HL-60/S4 (cell line): Measurements from ENCODE around the gene ESRRA.

Source experiments
- in situ Hi-C: fragments of 300-500 bp; cut with MboI; formaldehyde crosslinking; loops from 2 replicates; pipeline ENCODE4 v1.14.3; 2022; ENCODE audit warnings: low sequenced_read_pairs

The ESRRA gene

DNA sequence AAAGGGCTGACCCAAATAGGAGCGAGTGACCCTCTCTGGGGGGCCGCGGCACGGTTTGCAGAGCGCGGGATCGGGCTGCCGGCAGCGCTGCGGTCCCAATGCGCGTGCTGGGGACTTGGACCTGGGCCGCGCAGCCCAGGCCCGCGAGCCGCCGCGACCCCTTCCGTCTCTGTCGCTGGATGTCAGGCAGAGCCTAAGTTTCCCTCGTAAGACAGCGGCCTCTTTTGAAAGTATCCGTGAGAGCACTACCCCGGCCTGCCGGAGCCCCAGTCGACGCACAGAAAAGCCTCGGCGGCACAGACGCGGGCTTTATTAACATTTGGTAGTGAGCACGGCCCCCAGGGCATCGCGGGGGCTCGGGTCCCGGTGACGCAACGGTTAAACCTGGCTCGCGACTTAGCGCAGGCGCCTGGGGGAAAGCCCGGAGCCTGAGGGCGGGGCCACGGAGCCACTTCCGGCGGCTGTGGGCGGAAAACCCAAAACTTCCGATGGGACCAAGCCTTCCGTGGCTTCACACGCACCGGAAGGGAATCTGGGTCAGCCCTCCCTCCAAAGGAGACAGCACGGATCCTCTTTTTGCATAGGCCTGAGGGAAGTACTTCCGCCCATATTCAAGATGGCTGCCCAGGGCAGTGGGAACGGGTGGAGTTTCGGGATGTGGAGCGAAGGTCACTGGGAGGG is 35.6 kb upstream of the ESRRA start:
- in situ Hi-C loops: no loop called here

DNA sequence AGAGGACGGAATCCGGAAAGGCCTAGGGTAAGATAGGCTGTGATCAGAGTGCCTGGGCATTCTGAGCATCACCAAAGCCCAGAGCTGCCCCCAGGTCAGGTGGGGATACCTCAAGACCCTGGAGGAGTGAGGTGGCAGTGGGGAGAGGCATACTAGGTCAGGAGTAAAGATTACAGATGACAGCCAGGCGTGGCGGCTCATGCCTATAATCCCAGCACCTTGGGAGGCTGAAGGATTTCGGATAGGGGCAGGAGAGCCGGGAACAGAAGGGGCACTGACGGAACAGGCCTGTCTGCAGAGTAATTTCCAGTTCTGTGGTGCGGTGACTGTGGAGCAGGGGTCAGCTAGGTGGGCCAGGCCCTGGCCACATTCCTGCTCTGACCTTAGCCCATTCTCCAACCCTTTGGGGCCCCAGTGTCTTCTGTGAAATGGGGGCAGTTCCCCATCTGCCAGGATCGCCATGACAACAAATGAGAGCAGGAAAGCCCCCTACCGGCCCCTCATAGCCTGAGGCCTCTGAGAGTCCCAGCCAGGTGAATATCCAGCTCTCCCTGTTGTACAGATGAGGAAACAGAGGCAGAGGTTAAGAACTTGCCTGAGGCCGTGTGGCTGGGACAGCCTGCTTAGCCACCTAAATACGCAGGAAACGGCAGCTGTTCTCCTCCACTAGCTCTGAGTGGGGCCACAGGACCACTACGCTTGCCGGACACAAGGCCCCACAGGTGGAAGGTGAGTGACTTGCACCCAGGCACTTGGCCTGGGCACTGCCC is 30.1 kb upstream of the ESRRA start:
- in situ Hi-C loops: no loop called here

DNA sequence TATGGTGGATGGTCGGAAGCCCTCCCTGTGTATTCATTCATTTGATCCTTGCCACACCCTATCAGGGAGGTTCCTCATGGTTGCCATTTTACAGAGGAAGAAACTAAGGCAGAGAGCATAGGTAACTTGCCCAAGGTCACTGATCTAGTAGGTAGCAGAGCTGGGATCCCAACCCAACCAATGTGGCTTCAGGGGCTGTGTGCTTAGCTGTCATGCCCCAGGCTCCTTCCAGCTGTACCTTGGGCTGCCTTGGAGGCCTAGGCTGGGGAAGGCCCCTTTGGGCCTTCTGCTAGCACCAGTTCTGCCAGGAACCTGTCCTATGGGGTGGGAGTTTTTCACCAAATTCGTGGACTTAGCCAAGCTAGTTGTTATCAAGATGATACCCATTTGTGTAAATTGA is 29.5 kb upstream of the ESRRA start:
- in situ Hi-C loops: no loop called here

DNA sequence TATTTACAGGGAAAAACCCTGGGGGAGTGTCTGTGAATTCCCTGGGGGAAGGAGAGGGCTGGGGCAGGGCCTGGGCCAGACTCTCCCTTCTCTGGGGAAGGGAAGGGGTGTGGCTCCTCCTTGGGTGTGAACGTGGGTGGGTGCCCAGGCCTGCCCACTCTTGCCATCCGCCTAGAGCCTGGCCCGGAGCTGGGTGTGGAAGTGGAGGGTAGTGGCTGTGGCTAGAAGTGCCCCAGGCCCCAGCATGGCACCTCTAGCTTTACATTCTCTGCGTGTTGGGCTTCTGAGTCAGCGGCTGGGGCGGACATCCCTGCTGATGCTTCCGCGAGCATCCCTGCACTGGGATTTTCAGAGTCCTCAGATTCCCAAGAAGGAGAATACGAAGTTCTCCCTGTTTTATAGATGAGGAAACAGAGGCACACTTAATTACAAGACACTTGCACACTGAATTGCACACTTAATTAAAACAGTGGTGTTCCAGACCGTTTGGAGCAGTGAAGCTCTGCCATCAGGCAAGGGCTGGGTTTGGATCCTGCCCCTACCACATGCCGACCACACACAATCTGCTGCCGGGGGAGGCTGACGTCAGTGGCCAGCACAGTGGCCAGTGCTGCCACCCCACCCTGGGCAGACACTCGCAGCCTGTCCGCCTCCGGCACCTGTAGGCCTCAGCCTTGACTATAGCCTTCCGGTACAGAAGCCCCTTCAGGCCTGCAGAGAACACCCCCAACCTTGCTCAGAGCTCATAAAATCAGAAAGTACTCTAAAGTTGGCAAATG is 28.5 kb upstream of the ESRRA start:
- in situ Hi-C loops: no loop called here

DNA sequence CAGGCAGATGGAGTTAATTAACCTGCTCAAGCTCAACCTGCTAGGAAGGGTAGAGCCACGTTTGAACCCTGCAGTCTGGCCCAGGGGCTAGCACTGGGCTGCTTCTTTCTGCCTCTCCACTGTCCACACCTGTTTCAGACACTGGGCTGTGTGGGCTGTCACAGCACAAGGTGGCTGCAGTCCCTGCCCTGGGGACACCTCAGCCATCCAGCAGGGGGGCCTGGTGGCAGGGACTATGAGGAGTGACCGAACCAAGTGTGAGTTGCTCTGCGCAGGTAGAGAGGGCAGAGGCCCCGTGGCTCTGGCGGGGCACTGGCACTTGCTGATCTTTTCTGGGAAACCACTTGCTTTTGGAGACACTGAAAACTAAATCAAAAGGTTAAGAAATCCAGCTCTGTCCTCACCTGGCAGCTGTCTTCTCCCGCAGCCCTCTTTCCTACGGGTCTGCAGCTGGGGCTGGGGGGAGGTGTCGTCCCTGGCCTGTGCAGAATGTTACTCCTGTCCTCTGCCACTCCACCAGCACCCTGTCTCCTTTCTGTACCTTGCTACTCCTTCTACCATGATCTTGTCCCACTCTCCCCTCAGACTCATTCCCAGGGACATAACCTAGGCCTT is 26.6 kb upstream of the ESRRA start:
- in situ Hi-C loops: no loop called here

DNA sequence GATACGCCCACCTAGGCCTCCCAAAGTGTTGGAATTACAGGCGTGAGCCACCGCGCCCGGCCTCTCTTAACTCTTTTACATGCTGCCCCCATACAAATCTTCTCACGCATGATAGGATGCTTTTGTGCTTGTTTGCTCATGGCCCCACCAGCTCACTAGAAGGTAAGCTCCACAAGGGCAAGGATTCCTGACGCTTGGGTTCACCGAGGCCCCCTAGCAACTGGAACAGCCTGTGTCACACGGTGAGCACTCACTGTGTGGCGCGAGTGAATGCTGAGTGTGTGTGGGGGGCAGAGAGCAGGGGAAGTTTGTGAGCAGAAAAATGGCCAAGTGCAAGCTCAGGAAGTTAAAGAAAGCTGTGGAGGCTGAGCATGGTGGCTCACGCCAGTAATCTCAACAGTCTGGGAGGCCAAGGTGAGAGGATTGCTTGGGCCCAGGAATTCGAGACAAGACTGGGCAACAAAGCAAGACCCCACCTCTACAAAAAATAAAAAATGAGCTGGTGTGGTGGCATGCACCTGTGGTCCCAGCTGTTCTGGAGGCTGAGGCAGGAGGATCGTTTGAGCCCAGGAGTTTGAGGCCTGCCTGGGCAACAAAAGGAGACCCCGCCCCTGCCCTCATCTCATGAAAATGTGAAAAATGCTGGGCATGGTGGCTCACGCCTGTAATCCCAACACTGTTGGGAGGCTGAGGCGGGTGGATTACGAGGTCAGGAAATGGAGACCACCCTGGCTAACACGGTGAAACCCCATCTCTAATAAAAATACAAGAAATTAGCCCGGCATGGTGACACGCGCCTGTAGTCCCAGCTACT is 23.2 kb upstream of the ESRRA start:
- in situ Hi-C loops: no loop called here

DNA sequence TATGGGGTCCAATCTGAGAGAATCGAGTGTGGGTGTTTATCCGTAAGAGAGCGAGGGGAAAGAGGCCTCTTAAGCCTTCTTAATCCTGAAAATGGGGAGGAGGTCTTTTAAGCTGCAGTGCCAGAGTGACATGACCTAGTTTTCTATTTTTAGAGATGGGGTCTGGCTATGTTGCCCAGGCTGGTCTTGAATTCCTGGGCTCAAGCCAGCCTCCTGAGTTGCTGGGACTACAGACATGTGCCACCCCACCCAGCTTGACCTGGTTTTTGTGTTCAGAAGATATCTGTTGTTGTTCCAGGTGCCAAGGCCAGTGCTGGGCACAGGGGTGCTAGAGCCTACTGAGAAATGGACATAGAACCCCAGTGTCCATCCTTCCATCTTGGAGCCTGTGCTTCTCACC is 22.2 kb upstream of the ESRRA start:
- in situ Hi-C loops: no loop called here

DNA sequence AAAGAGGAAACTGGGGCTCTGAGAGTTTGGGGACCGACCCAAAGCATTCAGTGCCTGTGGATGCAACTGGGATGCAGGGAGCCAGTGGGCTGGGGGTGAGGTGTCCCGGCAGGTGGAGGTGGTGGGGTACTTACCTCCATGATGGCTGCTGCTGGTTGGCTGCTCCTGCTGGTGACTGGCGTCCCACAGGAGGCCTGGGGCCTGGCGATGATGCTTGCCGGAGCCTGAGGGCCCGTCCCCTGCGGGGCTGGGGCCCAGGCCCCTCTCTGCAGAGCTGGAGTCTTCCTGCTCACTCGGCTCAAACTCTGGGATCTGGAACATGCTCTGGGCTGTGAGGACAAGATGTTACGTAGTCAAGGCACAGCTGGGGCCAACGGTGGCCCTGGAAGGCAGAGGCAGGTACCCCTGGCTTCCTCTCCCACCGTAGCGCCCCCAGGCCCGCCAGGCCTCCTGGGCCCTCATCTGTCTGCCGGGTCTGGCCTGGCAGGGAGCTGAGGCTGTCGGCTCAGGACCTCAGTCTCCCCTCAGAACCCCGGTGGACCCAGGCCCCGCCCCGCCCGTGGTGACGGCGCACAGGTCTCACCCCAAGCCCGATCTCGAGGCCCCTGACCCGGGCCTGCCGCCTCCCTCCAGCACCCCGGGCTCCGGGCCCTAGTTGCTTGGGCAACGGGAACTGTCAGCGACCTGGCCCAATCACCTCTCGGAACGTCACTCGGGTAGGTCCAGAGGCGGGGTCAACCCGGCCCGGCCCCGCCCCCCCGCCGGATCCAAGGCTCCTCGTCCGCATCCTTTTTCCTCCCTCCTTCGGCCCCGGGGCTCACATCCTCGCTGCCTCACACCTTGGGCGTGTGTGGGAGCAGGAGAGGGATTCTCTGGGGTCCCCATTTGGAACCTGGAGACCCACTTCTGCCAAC is 21.0 kb upstream of the ESRRA start, which contains the start of gene BAD:
BAD (minus strand) TSS at position 618 of the 914 bp plus-strand sequence; CDS start at position 321, 297 bp downstream.
- in situ Hi-C loops: no loop called here

DNA sequence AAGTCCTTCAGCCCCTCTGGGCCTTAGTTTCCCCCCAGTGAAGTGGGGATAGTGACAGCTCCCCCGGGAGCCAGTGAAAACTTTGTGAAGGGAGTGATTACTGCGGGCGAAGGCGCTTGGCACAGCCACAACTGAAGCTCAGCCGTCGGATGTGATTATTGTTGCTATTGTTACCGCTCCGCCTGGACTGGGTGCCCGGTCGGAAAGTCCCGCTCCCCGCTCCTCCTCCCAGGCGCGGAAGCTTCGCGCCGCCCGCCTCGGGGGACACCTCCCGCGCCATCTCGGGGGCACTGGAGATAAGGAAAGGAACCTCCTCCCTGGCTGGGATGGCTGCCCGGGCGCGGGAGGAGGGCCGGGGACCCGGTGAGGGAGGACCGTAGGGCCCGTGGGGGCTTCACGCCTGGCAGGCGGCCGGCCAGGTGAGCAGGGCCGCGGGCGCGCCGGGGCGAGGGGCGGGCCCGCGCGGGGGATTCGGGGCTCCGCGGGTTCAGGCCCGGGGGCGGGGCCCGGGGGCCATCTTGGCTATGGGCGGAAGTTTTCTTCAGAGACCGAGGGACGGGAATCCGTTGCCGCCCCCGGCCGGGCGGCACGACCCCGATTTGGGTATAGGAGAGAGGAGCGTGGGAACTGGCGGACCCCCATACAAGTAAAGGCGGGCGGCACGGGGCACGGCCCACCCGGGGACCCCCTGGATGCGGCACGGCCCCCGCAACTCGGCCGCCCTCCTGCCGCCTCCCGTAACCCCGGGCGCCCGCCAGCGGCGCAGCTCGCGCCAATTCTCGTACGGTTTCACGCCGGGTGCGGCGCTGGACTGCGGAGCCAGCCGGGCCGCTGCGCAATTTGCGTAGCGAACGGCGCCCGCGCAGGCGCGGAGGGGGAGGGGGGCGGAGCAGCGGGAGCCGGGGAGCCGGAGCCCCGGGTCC is 20.1 kb upstream of the ESRRA start, which contains the start of gene GPR137:
GPR137 (plus strand) TSS at position 887 of the 923 bp plus-strand sequence. CDS start 677 bp downstream, outside the sequence.
- in situ Hi-C loops: no loop called here

DNA sequence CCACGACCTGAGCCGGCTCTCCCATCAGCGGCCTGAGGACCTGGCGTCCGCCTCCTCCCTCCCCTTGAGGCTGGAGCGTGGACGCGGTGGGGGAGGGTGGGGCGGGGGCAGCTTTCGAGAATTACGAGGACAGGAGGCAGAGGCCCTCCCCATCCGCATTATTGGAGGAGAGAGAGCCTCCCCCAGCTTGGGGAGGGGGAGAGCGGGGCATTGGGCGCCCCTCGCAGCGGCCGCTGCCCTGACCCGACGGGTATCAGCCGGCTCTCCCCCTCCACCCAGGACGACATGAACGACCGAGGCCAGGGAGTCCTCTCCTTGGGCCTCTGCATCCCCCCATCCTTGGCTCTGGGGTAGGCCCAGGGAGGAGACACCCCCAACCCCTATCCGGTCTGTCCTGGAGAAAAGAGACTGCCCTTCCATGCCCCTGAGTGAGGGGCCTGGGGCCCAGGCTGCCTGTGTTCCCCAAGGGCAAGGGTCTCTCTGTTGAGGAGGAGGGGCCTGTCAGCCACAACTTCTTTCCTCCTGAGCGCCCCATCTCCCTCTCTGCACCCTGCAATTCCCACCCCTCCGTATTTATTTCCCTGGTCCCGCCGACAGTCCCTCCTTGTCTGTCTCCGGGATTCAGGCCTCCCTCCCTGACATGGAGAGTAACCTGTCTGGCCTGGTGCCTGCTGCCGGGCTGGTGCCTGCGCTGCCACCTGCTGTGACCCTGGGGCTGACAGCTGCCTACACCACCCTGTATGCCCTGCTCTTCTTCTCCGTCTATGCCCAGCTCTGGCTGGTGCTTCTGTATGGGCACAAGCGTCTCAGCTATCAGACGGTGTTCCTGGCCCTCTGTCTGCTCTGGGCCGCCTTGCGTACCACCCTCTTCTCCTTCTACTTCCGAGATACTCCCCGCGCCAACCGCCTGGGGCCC is 19.2 kb upstream of the ESRRA start:
- in situ Hi-C loops: no loop called here

DNA sequence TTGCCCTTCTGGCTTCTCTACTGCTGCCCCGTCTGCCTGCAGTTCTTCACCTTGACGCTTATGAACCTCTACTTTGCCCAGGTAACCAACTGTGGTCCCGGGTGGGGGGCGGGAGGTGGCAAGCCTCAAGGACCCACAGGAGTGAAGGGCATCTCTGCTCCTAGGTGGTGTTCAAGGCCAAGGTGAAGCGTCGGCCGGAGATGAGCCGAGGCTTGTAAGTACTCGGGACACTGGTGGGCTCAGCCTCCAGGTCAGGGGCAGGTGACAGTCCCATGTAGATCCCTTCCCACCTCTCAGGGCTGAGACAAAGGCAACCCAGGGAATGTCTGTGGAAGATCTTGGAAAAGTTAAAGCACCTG is 18.5 kb upstream of the ESRRA start:
- in situ Hi-C loops: no loop called here

DNA sequence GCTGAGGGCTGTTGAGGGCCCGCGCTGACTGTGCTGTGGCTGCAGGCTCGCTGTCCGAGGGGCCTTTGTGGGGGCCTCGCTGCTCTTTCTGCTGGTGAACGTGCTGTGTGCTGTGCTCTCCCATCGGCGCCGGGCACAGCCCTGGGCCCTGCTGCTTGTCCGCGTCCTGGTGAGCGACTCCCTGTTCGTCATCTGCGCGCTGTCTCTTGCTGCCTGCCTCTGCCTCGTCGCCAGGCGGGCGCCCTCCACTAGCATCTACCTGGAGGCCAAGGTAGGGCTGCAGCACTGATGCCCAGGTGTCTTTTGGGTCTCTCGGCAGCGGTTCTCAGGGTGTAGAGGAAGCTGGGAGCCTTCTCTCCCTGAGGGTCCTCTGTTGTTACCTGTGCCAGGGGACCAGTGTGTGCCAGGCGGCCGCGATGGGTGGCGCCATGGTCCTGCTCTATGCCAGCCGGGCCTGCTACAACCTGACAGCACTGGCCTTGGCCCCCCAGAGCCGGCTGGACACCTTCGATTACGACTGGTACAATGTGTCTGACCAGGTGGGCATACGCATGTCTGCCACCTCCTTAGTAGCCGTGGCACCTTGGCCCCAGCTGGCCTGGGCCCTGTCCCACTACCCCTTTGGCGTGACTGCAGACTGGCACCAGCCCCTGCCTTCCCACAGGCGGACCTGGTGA is 17.5 kb upstream of the ESRRA start:
- in situ Hi-C loops: no loop called here

DNA sequence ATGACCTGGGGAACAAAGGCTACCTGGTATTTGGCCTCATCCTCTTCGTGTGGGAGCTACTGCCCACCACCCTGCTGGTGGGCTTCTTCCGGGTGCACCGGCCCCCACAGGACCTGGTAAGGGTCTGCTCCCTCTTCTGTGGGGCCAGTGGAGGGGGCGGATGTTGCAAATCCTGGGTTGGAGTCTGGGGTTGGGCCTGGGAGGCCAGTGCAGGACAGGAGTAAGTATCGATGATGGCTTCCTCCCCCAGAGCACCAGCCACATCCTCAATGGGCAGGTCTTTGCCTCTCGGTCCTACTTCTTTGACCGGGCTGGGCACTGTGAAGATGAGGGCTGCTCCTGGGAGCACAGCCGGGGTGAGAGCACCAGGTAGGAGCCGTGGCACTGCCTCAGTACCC is 17.0 kb upstream of the ESRRA start:
- in situ Hi-C loops: no loop called here

DNA sequence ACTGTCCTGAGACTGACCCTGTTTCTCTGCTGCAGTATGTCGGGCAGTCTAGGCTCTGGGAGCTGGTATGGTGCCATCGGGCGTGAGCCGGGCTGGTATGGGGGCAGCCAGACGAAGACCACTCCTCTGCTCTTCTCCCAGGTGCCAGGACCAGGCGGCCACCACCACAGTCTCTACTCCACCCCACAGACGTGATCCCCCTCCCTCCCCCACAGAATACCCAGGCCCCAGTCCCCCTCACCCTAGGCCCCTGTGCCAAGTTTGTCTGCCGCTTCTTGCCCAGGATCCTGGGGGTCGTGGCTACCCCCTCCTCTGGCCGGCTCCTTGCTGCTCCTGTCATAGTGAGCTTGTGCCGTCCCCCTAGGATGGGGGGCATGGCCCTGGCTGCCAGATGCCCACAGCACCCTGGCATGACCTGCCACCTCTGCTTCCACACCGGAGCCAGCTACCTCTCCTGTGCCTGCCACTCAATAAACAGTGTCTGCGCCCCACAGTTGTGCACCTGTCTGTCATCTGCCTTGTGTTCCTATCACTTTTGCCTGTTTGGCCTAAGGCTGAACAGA is 16.2 kb upstream of the ESRRA start:
- in situ Hi-C loops: no loop called here

DNA sequence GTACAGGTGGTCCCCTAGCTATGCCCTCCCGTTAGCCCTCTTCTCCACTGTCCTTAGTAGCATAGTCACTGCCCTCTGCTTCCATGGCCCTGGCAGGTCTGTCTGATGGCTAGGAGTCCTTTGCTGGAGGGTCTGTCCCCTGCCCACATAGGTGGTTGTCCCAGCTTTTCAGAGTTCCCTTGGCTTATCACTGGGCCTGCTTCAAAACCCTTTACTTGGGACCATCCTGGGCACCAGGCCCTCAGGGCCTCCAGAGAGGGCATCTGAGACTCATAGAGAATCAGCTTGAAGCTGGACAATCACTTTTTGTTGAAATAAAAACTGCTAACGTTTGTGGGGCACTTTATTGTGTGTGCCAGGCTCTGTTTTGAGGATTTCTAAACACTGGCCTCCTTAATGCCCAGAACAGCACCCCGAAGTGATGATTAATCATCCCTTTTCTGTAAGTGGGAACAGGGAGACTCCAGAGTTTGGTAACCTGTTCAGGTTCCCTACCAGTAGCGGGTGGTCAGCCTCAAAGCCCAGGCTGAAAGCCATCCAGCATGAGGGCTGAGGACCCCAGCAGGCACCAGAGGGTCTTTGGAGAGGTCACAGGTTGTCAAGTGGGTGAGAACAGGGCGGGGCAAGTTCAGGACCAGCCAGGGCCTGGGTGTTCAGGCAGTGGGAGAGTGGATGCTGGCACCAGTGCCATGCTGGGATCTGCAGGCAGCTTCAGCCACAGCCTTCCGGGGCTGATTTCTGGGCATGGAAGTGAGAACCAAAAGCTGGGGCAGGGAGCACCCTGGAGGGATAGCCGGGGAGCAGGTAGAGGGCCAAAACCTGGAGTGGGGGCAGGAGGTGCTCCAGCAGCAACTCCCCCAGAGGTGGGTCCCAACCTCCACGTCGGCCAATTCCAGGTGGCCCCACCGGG is 14.7 kb upstream of the ESRRA start:
- in situ Hi-C loops: no loop called here
